Suprapubic skin (tissue), 4 donors: ENCODE results near the gene NPAS3. TPM values are rescaled to one million over a fixed set of nuclear protein-coding genes. Genes with fewer than 3 reads are reported as not detected.

Experiments used
- DNase-seq, 2 donors: peaks; one replicate each; pipeline ENCODE4 v3.0.0-alpha.2; 2019; ENCODE audit warnings: low spot score in 2 of 2
- H3K27ac ChIP-seq: fragments of 200-600 bp; sonication (generic); one replicate; pipeline ENCODE4 v1.5.1; 2019
- H3K27me3 ChIP-seq: fragments of 200-600 bp; sonication (generic); one replicate; pipeline ENCODE4 v1.5.1; 2019
- H3K36me3 ChIP-seq: fragments of 200-600 bp; sonication (generic); one replicate; pipeline ENCODE4 v1.5.1; 2019
- H3K4me1 ChIP-seq: fragments of 200-600 bp; sonication (generic); one replicate; pipeline ENCODE4 v1.5.1; 2019
- H3K4me3 ChIP-seq: fragments of 200-600 bp; sonication (generic); one replicate; pipeline ENCODE4 v1.5.1; 2019; ENCODE audit warnings: mild to moderate bottlenecking
- H3K9me3 ChIP-seq: fragments of 200-600 bp; sonication (generic); one replicate; pipeline ENCODE4 v1.5.1; 2019
- CTCF ChIP-seq, 2 donors: fragments of 200-600 bp in 1 of 2; fragments of 450-650 bp in 1 of 2; sonication (generic) in 1 of 2; IDR thresholded peaks; one replicate each; pipeline ENCODE4 v1.5.1; 2016 to 2019; ENCODE audit warnings: antibody characterized with exemption in 2 of 2, mild to moderate bottlenecking in 1 of 2, moderate library complexity in 1 of 2
- EP300 ChIP-seq: sonication (generic); formaldehyde crosslinking; IDR thresholded peaks from one replicate; pipeline ENCODE4 v1.6.1; 2017; ENCODE audit warnings: antibody characterized with exemption
- POLR2A ChIP-seq, 2 donors: fragments of 450-650 bp; IDR thresholded peaks; one replicate each; pipeline ENCODE4 v1.6.1; 2017; ENCODE audit warnings: antibody characterized with exemption in 2 of 2, mild to moderate bottlenecking in 2 of 2, moderate library complexity in 2 of 2
- POLR2AphosphoS5 ChIP-seq, 3 donors: sonication (generic); formaldehyde crosslinking; IDR thresholded peaks; one replicate each; pipeline ENCODE4 v1.6.1; 2017; ENCODE audit warnings: antibody characterized with exemption in 3 of 3
- WGBS: methylation state at CpG from one replicate; pipeline ENCODE4 v1.1.5; 2018; 5-methylcytosine and 5-hydroxymethylcytosine counted together
- total RNA-seq, 4 donors: library from RNA; depleted of rRNA; stranded (reverse); fragments of >200 nt; gene quantifications; one replicate each; pipeline ENCODE4 v1.1.0, GENCODE V29; 2016

NPAS3 gene
- total RNA-seq, 4 donors from 2014 or later: 0.17 to 0.45 (median 0.29) TPM; not detected in 1

- no peaks in the 10 kb centered on the region for H3K9me3 ChIP-seq
- no peaks in the 10 kb centered on the region for H3K27me3 ChIP-seq
- DNase-seq: no peak
- WGBS: 75% methylated on average over 6 of the region's 6 CpGs
- no peaks in the 10 kb centered on the region for H3K4me1 ChIP-seq
- no peak overlapping the region for H3K27ac ChIP-seq
- no peak for TF ChIP-seq POLR2A (IDR thresholded peaks at IDR 0.05)
- TF ChIP-seq CTCF (IDR thresholded peaks at IDR 0.05): no peak
- no peak for TF ChIP-seq POLR2AphosphoS5 (IDR thresholded peaks at IDR 0.05)
- TF ChIP-seq EP300: no peak
- no peak overlapping the region for H3K4me3 ChIP-seq
- no peaks in the 10 kb centered on the region for H3K36me3 ChIP-seq
These were observed 17.9 kb upstream of the NPAS3 start for GRCh38 chr14:32920696-32921276.

DNA sequence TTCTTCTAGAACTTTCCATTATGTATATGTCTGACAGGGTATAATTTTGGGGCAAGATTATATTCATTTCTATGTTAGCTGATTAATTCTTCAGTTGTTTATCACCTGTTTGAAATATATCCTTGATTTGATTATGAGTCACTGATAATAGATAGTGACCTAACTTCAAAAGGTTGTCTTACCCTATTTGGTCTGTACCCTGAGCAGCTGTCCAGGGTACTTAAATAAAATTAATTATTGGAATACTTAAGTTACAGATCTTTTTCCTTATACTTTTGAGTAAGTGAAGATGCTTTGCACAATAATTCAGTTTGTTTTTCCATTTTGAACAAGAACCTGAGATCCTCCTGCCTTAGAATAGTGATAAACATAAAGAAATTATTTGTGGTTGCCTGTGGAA is 13.2 kb upstream of the NPAS3 start:
- no peak overlapping the region for H3K4me3 ChIP-seq
- no peaks in the 10 kb centered on the region for H3K36me3 ChIP-seq
- H3K27me3 ChIP-seq: no peaks in the 10 kb centered on the region
- TF ChIP-seq EP300: no peak
- no peak for TF ChIP-seq POLR2A (IDR thresholded peaks at IDR 0.05)
- no peak for TF ChIP-seq CTCF (IDR thresholded peaks at IDR 0.05)
- no peak for TF ChIP-seq POLR2AphosphoS5 (IDR thresholded peaks at IDR 0.05)
- no peaks in the 10 kb centered on the region for H3K4me1 ChIP-seq
- no peak overlapping the region for H3K27ac ChIP-seq
- no peak for DNase-seq
- H3K9me3 ChIP-seq: no peaks in the 10 kb centered on the region

GRCh38 chr14:32932302-32932913 is 6.3 kb upstream of the NPAS3 start:
- peaks cover 51% of the 10 kb centered on the region for H3K27me3 ChIP-seq
- no peaks in the 10 kb centered on the region for H3K36me3 ChIP-seq
- peaks cover 28% of the 10 kb centered on the region for H3K4me1 ChIP-seq
- TF ChIP-seq POLR2AphosphoS5 (IDR thresholded peaks at IDR 0.05): no peak
- no peak for TF ChIP-seq EP300
- no peak for TF ChIP-seq POLR2A (IDR thresholded peaks at IDR 0.05)
- no peak for TF ChIP-seq CTCF (IDR thresholded peaks at IDR 0.05)
- WGBS: 82% methylated on average over 27 of the region's 30 CpGs
- H3K9me3 ChIP-seq: no peaks in the 10 kb centered on the region
- DNase-seq: no peak
- peak overlapping the region; percentile 57 for H3K4me3 ChIP-seq
- no peak overlapping the region for H3K27ac ChIP-seq

GRCh38 chr14:32932914-32933628 is 5.6 kb upstream of the NPAS3 start:
- Histone ChIP-seq H3K9me3 (no peaks in the 10 kb centered on the region), H3K4me1 (peaks cover 28% of the 10 kb centered on the region), H3K27ac (no peak overlapping the region), H3K4me3 (peak overlapping the region; percentile 57), H3K36me3 (no peaks in the 10 kb centered on the region), H3K27me3 (peaks cover 51% of the 10 kb centered on the region)
- no peak for DNase-seq
- WGBS: 5% methylated on average over 25 of the region's 59 CpGs
- no peak for TF ChIP-seq CTCF (IDR thresholded peaks at IDR 0.05)
- TF ChIP-seq EP300: no peak
- no peak for TF ChIP-seq POLR2A (IDR thresholded peaks at IDR 0.05)
- TF ChIP-seq POLR2AphosphoS5 (IDR thresholded peaks at IDR 0.05): no peak

DNA sequence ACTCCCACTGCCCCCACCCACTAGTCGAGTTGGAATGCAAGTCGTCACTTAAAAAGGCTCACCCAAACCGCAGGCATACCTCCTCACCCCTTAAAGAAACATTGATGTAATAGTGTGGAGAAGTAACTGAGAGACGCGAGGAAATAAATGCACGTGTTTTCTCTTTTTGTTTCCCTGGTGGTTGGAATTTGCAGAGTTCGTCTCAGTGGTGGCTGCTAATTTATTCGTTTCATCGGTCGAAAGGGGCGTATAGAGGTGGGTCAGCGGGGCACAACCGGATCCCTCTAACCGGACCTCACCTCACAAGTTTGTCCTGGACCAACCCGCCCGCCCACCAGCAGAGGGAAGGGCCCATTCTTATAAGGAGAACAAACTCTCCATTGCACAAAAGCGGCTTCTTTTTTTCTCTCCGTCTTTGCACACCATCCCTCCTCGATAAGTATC is 5.0 kb upstream of the NPAS3 start:
- Histone ChIP-seq H3K4me3 (peak overlapping the region; percentile 57), H3K9me3 (no peaks in the 10 kb centered on the region), H3K4me1 (peaks cover 28% of the 10 kb centered on the region), H3K36me3 (no peaks in the 10 kb centered on the region), H3K27me3 (peaks cover 51% of the 10 kb centered on the region), H3K27ac (no peak overlapping the region)
- TF ChIP-seq CTCF (IDR thresholded peaks at IDR 0.05): no peak
- TF ChIP-seq POLR2A (IDR thresholded peaks at IDR 0.05): no peak
- no peak for TF ChIP-seq POLR2AphosphoS5 (IDR thresholded peaks at IDR 0.05)
- no peak for TF ChIP-seq EP300
- no peak for DNase-seq
- WGBS: under 1% methylated on average over 19 of the region's 19 CpGs
